GM20431 (cell line): ENCODE results near the gene GMFB.
"Not testable (repeated sequence)": the region's sequence is repeated elsewhere in the genome, so short reads cannot be mapped to it uniquely, and the experiment has no call there.

Source experiments
- in situ Hi-C: fragments of 300-500 bp; cut with MseI, MboI; formaldehyde crosslinking; loops from one replicate; pipeline ENCODE4 v1.15.0; 2020; ENCODE audit warnings: low sequenced_read_pairs; ENCODE audit not compliant: unreplicated experiment

GMFB gene

DNA sequence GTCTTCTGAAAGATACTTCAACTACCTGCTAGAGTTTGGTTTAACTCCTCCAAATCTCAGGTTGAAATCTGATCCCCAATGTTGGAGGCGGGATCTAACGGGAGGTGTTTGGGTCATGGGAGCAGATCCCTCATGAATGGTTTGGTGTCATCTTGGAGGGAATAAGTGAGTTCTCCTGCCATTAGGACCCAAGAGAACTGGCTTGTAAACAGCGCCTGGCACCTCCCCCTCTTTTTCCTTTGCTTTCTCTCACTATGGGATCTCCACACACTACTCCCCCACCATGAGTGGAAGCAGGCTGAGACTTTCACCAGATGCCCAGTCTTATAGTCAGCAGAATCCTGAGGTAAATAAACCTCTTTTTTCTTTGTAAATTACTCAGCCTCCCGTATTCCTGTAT, 50.1 kb downstream of the GMFB start:
- in situ Hi-C loops = no loop called here

- in situ Hi-C loops = not testable (repeated sequence)
Measured at GRCh38 chr14:54437954-54438353, 50.8 kb downstream of the GMFB start.

GRCh38 chr14:54435500-54435981, 53.2 kb downstream of the GMFB start:
- in situ Hi-C loops = no loop called here

DNA sequence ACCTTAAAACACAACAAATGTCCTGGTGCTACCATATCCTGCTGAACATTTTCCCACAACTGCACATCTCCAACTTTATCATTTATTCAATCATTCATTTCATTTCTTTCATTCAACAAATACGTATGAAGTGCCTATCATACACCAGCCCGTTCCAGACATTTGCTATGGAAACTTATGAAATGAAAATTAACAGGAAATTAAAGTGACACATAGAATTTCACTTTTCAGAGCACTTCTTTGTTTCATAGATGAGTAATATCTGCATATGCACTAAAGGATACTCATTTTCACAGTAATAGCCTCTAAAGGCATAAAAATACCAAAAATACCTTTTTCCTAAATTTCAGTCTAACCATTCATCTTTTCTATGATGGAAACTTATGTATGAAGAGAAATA, 60.3 kb downstream of the GMFB start:
- in situ Hi-C loops = no loop called here

- in situ Hi-C loops = no loop called here
Measured at GRCh38 chr14:54427871-54428270, 60.9 kb downstream of the GMFB start.

DNA sequence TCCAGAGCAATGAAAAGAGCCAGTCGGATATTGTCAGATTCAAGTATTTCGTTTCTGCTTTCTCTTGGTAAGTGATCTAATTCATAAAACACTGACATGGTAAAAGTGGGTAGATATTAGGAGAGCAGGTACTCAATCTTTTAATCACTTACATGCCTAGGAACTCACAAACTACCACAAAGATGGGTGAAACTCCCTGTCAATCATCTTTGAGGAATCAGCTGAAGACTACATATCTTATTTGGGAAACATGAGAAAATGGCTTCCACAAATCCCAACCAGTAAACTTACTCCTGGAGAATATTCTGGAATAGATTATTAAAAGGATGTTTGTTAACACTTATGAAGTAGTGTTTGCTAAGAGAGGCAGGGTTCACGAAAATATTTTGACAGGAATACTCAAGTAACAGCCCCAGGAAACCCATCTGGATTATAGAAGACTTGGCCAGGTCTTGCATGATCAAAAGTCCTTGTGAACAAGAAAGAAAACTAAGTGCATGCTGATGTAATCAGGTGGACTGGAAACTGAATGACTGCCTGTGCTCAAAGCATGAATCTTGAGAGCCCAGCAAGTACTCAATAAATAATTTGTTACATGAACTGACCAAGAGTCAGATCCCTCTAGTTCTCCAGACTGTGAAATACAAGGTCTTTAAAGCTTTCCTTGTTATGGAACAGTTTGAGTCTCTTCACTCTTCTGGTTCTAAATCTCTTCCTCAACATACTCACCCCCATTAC, 63.1 kb downstream of the GMFB start:
- in situ Hi-C loops = no loop called here

GRCh38 chr14:54425068-54425467, 63.7 kb downstream of the GMFB start:
- in situ Hi-C loops = no loop called here
